ENCODE measurements around the gene SPRYD3.

DNA sequence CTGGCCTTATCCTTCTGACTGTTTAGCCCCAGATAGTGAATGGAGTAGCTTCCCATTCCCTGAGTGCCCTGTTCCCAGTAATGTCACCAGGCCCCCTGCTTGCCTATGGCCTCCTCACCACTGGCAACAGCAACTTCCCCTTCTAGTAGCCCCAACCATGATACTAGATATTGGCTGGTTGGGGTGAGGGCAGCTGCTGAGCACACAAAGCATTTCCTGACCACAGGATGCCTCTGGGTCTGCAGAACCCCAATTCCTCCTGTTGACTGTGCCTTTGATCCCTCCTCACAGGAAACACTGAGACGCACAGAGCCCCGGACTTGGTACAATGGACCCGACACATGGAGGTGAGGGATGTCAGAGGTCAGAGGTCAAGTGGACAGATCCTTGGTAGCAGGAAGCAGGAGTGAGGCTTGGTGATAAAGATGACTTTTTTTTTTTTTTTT, 24.7 kb upstream of the SPRYD3 start:
- TF ChIP-seq POLR2A (IDR thresholded peaks at IDR 0.05; ENCODE audit: low read length) (no peak), GATA1 (IDR thresholded peaks at IDR 0.05; ENCODE audit: low read depth, low read length) (no peak)
